HepG2 (cell line): ENCODE results near the gene PPP4R1. TPM values are rescaled to one million over a fixed set of nuclear protein-coding genes. Genes with fewer than 3 reads are reported as not detected.

Experiments used
- ATAC-seq: fragments of 200-7000 bp; cut with Tn5 transposase; 3 replicates; pipeline ENCODE4 v1.9.1; 2020; ENCODE audit warnings: mild to moderate bottlenecking, moderate library complexity
- BruUV-seq: library from RNA; stranded (reverse); fragments of 400-500 nt; replicated peaks from 2 replicates; lab custom pipeline; 2021; lab: Mats Ljungman, UMichigan
- CTCF ChIA-PET: fragments of 300-600 bp; formaldehyde crosslinking; extraction: SDS; loops from one replicate; lab custom pipeline; 2021; ENCODE audit warnings: low total read pairs, inconsistent platforms, low intra/inter-chr PET ratio; lab: Yijun Ruan, JAX
- POLR2A ChIA-PET: fragments of 350-600 bp; sonication (Branson Sonifier 250); formaldehyde crosslinking; loops from one replicate; lab custom pipeline; 2020; ENCODE audit warnings: antibody characterized with exemption, inconsistent platforms; lab: Yijun Ruan, JAX
- DNase-seq: peaks from one replicate; pipeline ENCODE4 v3.0.0-alpha.2; 2015; ENCODE audit warnings: low spot score
- FAIRE-seq: peaks from 3 replicates; lab custom pipeline; 2011; peaks lifted over from hg19 to GRCh38; lab: Jason Lieb, UNC
- H2AFZ ChIP-seq: one replicate; pipeline ENCODE4 v1.6.1; 2011; ENCODE audit warnings: low read length, inconsistent platforms
- H3K27ac ChIP-seq: fragments of 300-600 bp; 3 replicates; pipeline ENCODE4 v1.8.0; 2011; ENCODE audit warnings: mixed run types, mild to moderate bottlenecking, mixed read lengths, low read length, inconsistent platforms; ENCODE audit not compliant: insufficient read depth; ENCODE audit errors: extremely low read length
- H3K27me3 ChIP-seq, 2 experiments: fragments of 200-600 bp in 1 of 2; 2 replicates in 1 of 2; 3 replicates in 1 of 2; pipeline versions ENCODE4 v1.6.0 to v1.8.0; 2011; ENCODE audit warnings: low read length in 2 of 2, mild to moderate bottlenecking in 2 of 2, moderate library complexity in 2 of 2, inconsistent platforms in 1 of 2; ENCODE audit not compliant: insufficient read depth in 2 of 2, control insufficient read depth in 1 of 2
- H3K36me3 ChIP-seq, 2 experiments: fragments of 200-600 bp in 1 of 2; replicated peaks in 1 of 2; 2 replicates in 1 of 2; 3 replicates in 1 of 2; pipeline versions ENCODE4 v1.5.1 to v1.8.0; 2011; ENCODE audit warnings: low read length in 2 of 2, inconsistent platforms in 1 of 2; ENCODE audit not compliant: insufficient read depth in 2 of 2, control insufficient read depth in 1 of 2
- H3K4me1 ChIP-seq: 2 replicates; pipeline ENCODE4 v1.5.1; 2012; ENCODE audit warnings: low read length, inconsistent platforms; ENCODE audit not compliant: insufficient read depth
- H3K4me2 ChIP-seq: 2 replicates; pipeline ENCODE4 v1.6.0; 2011; ENCODE audit warnings: low read depth, low read length, inconsistent platforms
- H3K4me3 ChIP-seq, 3 experiments: fragments of 200-600 bp in 1 of 3; sonication (generic), shearing (Covaris generic) in 1 of 3; replicated peaks in 1 of 3; 2 replicates each; pipeline ENCODE4 v1.5.1; 2011 to 2016; ENCODE audit warnings: low read length in 3 of 3, inconsistent platforms in 2 of 3, low read depth in 2 of 3, mild to moderate bottlenecking in 2 of 3, control low read depth in 1 of 3, mixed read lengths in 1 of 3; ENCODE audit not compliant: insufficient read depth in 1 of 3
- H3K79me2 ChIP-seq: one replicate; pipeline ENCODE4 v1.6.1; 2011; ENCODE audit warnings: low read length, inconsistent platforms; ENCODE audit not compliant: insufficient read depth
- H3K9ac ChIP-seq: 2 replicates; pipeline ENCODE4 v1.6.0; 2011; ENCODE audit warnings: mild to moderate bottlenecking, low read depth, low read length, inconsistent platforms; ENCODE audit not compliant: insufficient read depth
- H3K9me3 ChIP-seq: 2 replicates; pipeline ENCODE4 v1.5.1; 2012; ENCODE audit warnings: mild to moderate bottlenecking, low read length
- H4K20me1 ChIP-seq: 2 replicates; pipeline ENCODE4 v1.6.0; 2011; ENCODE audit warnings: inconsistent platforms, mild to moderate bottlenecking, low read length, moderate library complexity; ENCODE audit not compliant: insufficient read depth
- CHD2 ChIP-seq: IDR thresholded peaks from 2 replicates; pipeline ENCODE4 v1.6.1; 2011; ENCODE audit warnings: low read depth, low read length, improper control_type of control experiment
- EED ChIP-seq: sonication (generic); formaldehyde crosslinking; IDR thresholded peaks from 2 replicates; pipeline ENCODE4 v1.5.0; 2020; ENCODE audit warnings: mild to moderate bottlenecking, missing genetic modification reagents
- HMGXB4 ChIP-seq, 2 experiments: sonication (generic) in 1 of 2; formaldehyde crosslinking in 1 of 2; IDR thresholded peaks; 2 replicates each; pipeline versions ENCODE4 v1.4.0 to v1.6.1; 2018 to 2020; ENCODE audit warnings: missing genetic modification reagents in 2 of 2, borderline replicate concordance in 1 of 2, low read depth in 1 of 2, mild to moderate bottlenecking in 1 of 2, missing biosample characterization in 1 of 2
- NFRKB ChIP-seq: fragments of 450-650 bp; IDR thresholded peaks from 2 replicates; pipeline ENCODE4 v1.6.1; 2017
- NR2F2 ChIP-seq: IDR thresholded peaks from 2 replicates; pipeline ENCODE4 v1.6.1; 2012; ENCODE audit warnings: low read depth, inconsistent platforms, borderline replicate concordance
- PHB2 ChIP-seq: fragments of 450-650 bp; IDR thresholded peaks from 2 replicates; pipeline ENCODE4 v1.6.1; 2018; ENCODE audit not compliant: partially characterized antibody
- SP140L ChIP-seq: sonication (generic); formaldehyde crosslinking; IDR thresholded peaks from 2 replicates; pipeline ENCODE4 v1.4.0; 2020; ENCODE audit warnings: missing genetic modification reagents, borderline replicate concordance
- ZNF350 ChIP-seq: sonication (generic); formaldehyde crosslinking; IDR thresholded peaks from 2 replicates; pipeline ENCODE4 v1.4.0; 2020; ENCODE audit warnings: mild to moderate bottlenecking, low read depth, missing genetic modification reagents, borderline replicate concordance
- ZNF512B ChIP-seq: sonication (generic); formaldehyde crosslinking; IDR thresholded peaks from 2 replicates; pipeline ENCODE4 v1.5.1; 2020; ENCODE audit warnings: missing genetic modification reagents, mild to moderate bottlenecking, borderline replicate concordance
- ZNF572 ChIP-seq: sonication (generic); formaldehyde crosslinking; IDR thresholded peaks from 2 replicates; pipeline ENCODE4 v1.5.1; 2020; ENCODE audit warnings: mild to moderate bottlenecking, missing genetic modification reagents
- ZNF629 ChIP-seq: sonication (generic); formaldehyde crosslinking; conservative IDR thresholded peaks from 2 replicates; pipeline ENCODE4 v1.5.0; 2020; ENCODE audit warnings: missing genetic modification reagents
- ZNF660 ChIP-seq: sonication (generic); formaldehyde crosslinking; IDR thresholded peaks from 2 replicates; pipeline ENCODE4 v1.5.1; 2020; ENCODE audit warnings: mild to moderate bottlenecking, low read depth, missing genetic modification reagents, borderline replicate concordance
- WGBS: methylation state at CpG from one replicate; pipeline ENCODE4 v1.1.6; 2017; ENCODE audit warnings: low lambda C conversion rate; 5-methylcytosine and 5-hydroxymethylcytosine counted together
- in situ Hi-C: cut with HindIII; loops from 2 replicates; pipeline ENCODE4 v1.10.0; 2017; ENCODE audit warnings: low pct_unique_long_range_greater_than_20kb; ENCODE audit not compliant: extremely low pct_ligation_motif_present
- intact Hi-C: fragments of 100-400 bp; cut with micrococcal nuclease; formaldehyde crosslinking; loops from one replicate; pipeline ENCODE4 v1.10.0; 2022; ENCODE audit not compliant: unreplicated experiment
- polyA plus RNA-seq, 8 experiments: library from polyadenylated mRNA; depleted of rRNA in 3 of 8; stranded (reverse) in 7 of 8; unstranded in 1 of 8; fragments of >200 nt; fragmentation: Illumina TruSeq in 4 of 8; extraction: Trizol in 4 of 8; gene quantifications; 2 replicates each; pipeline versions ENCODE4 v1.2.1 to v1.2.3, GENCODE V29; 2011 to 2016; ENCODE audit warnings: low read depth in 4 of 8, missing spikeins in 1 of 8, mixed read lengths in 1 of 8; ENCODE audit not compliant: insufficient read depth in 1 of 8
- total RNA-seq, 5 experiments: library from RNA; depleted of rRNA; stranded (reverse); fragments of >200 nt; fragmentation: Illumina TruSeq; extraction: Trizol; gene quantifications; 2 replicates each; pipeline ENCODE4 v1.2.3, GENCODE V29; 2016; ENCODE audit warnings: low read depth in 1 of 5

PPP4R1 gene
- total and polyA plus RNA-seq, 2 of the 13 experiments (the other 11 are each of a cell fraction or from before 2014, with no cell fraction given): 66.5 to 72.4 TPM

- Histone ChIP-seq H3K4me2 (no peak overlapping the region), H3K27ac (no peak overlapping the region), H3K4me3 (no peak overlapping the region), H3K4me1 (no peaks in the 10 kb centered on the region), H3K9me3 (no peaks in the 10 kb centered on the region), H3K36me3 (no peaks in the 10 kb centered on the region), H2AFZ (no peak overlapping the region), H3K9ac (no peak overlapping the region), H3K79me2 (no peaks in the 10 kb centered on the region), H3K27me3 (peaks cover 0 to 6% of the 10 kb centered on the region in 2 experiments; a peak in 2 of 5 replicates), H4K20me1 (no peaks in the 10 kb centered on the region)
- FAIRE-seq (no peak), ATAC-seq (no peak), DNase-seq (no peak)
- 35% methylated on average over 8 of the region's 8 CpGs for WGBS
- ChIA-PET POLR2A (no interaction called here), CTCF (interaction anchor here (0.6 kb wide), 1 partner anchor 132 kb away, joined by 3 read pairs; no protein-coding TSS in a partner anchor)
- TF ChIP-seq PHB2: no peak
- TF ChIP-seq NR2F2: no peak
- no peak for TF ChIP-seq CHD2
- no peak for TF ChIP-seq ZNF350 (CRISPR knock-in tag)
- TF ChIP-seq EED (CRISPR knock-in tag): no peak
- no peak for TF ChIP-seq ZNF572
- no peak for TF ChIP-seq ZNF512B
- TF ChIP-seq ZNF660 (CRISPR knock-in tag): no peak
- TF ChIP-seq SP140L (CRISPR knock-in tag): no peak
- no peak for TF ChIP-seq HMGXB4 (CRISPR knock-in tag; IDR thresholded peaks at IDR 0.05; ENCODE audit: borderline replicate concordance in 1 of 2, low read depth in 1 of 2)
- TF ChIP-seq NFRKB: no peak
- TF ChIP-seq ZNF629: no peak
- BruUV-seq: no TSS peak
- intact Hi-C loops: no loop called here
- in situ Hi-C loops: no loop called here
Observed at GRCh38 chr18:9634856-9635255, 20.5 kb upstream of the PPP4R1 start.
